HEK293T (cell line): ENCODE results near the gene HOXB6.

ENCODE experiments used
- ARNT ChIP-seq: fragments of 450-650 bp; IDR thresholded peaks from 2 replicates; pipeline ENCODE4 v1.6.1; 2017; ENCODE audit warnings: mild to moderate bottlenecking
- ELF4 ChIP-seq: fragments of 450-650 bp; IDR thresholded peaks from 2 replicates; pipeline ENCODE4 v1.6.1; 2017; ENCODE audit warnings: antibody characterized with exemption
- HDGF ChIP-seq: fragments of 450-650 bp; IDR thresholded peaks from 2 replicates; pipeline ENCODE4 v1.6.1; 2017; ENCODE audit warnings: antibody characterized with exemption, borderline replicate concordance
- L3MBTL2 ChIP-seq: fragments of 450-650 bp; conservative IDR thresholded peaks from 2 replicates; pipeline ENCODE4 v1.6.1; 2016; ENCODE audit warnings: mild to moderate bottlenecking
- PKNOX1 ChIP-seq: fragments of 450-650 bp; IDR thresholded peaks from 2 replicates; pipeline ENCODE4 v1.6.1; 2016
- TARDBP ChIP-seq: fragments of 450-650 bp; IDR thresholded peaks from 2 replicates; pipeline ENCODE4 v1.6.1; 2016

- no peak for TF ChIP-seq PKNOX1
- no peak for TF ChIP-seq TARDBP
- no peak for TF ChIP-seq ARNT
- TF ChIP-seq L3MBTL2: no peak
- no peak for TF ChIP-seq HDGF
- no peak for TF ChIP-seq ELF4
Observed at GRCh38 chr17:48558831-48559121, 46.0 kb downstream of the HOXB6 start.
